Glutamatergic neuron (in vitro differentiated cells): ENCODE measurements around the gene IKBKE. TPM values are rescaled to one million over a fixed set of nuclear protein-coding genes. Genes with fewer than 3 reads are reported as not detected.

Source experiments
- DNase-seq: peaks from one replicate; pipeline ENCODE4 v3.0.0; 2022
- H3K27ac Mint-ChIP-seq: one replicate; pipeline ENCODE4 v1.8.0; 2020; ENCODE audit warnings: mild to moderate bottlenecking, mixed read lengths, inconsistent platforms; ENCODE audit not compliant: unreplicated experiment
- H3K27me3 Mint-ChIP-seq: one replicate; pipeline ENCODE4 v1.8.0; 2020; ENCODE audit warnings: mild to moderate bottlenecking, moderate library complexity, mixed read lengths, inconsistent platforms; ENCODE audit not compliant: unreplicated experiment
- H3K36me3 Mint-ChIP-seq: one replicate; pipeline ENCODE4 v1.8.0; 2020; ENCODE audit warnings: mild to moderate bottlenecking, mixed read lengths, inconsistent platforms; ENCODE audit not compliant: unreplicated experiment
- H3K4me1 Mint-ChIP-seq: one replicate; pipeline ENCODE4 v1.8.0; 2020; ENCODE audit warnings: mild to moderate bottlenecking, low read depth, mixed read lengths, inconsistent platforms; ENCODE audit not compliant: unreplicated experiment
- H3K4me3 Mint-ChIP-seq: one replicate; pipeline ENCODE4 v1.8.0; 2020; ENCODE audit warnings: mild to moderate bottlenecking, mixed read lengths, inconsistent platforms; ENCODE audit not compliant: unreplicated experiment
- H3K9me3 Mint-ChIP-seq: one replicate; pipeline ENCODE4 v1.8.0; 2020; ENCODE audit warnings: mild to moderate bottlenecking, moderate library complexity, mixed read lengths, inconsistent platforms; ENCODE audit not compliant: unreplicated experiment
- total RNA-seq: library from RNA; stranded (reverse); fragmentation: NEBNext Ultra II Directional; extraction: Animal tissue kit (Norgen Biotek cat#: 25700); gene quantifications from one replicate; pipeline ENCODE4 v1.2.1, GENCODE V29; 2021; ENCODE audit not compliant: unreplicated experiment
- TF ChIP-seq, protein P1 (sequence below): fragments of 200-600 bp; sonication (generic); IDR thresholded peaks from one replicate; pipeline ENCODE4 v1.5.0; 2021; ENCODE audit not compliant: partially characterized antibody, unreplicated experiment

IKBKE gene
- total RNA-seq, 1 donor from 2014 or later = 0.20 TPM

DNA sequence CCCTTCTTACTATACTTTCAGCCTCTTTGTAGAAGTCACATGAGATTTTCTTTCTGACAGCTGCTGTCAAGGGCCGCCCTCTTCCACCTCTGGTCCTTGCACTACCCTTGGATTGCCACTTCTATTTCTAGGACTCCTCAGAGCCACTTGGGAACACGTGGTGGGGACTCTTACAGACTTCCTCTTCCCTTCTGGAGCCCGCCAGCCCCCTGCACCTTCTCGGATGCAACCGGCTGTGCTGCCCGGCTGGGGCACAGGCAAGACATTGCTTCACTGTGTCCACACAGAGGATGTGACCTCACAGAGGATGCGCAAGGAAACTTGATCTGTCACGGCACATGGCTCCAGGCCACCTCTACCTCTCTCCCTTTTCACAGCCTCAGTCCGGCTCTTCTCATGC lies 2.4 kb upstream of the IKBKE start:
- Mint-ChIP-seq H3K36me3 (no peaks in the 10 kb centered on the region), H3K27ac (no peak overlapping the region), H3K4me3 (no peak overlapping the region), H3K27me3 (peaks cover 2% of the 10 kb centered on the region), H3K4me1 (peaks cover 4% of the 10 kb centered on the region), H3K9me3 (peaks cover 4% of the 10 kb centered on the region)
- TF ChIP-seq, protein P1, sequence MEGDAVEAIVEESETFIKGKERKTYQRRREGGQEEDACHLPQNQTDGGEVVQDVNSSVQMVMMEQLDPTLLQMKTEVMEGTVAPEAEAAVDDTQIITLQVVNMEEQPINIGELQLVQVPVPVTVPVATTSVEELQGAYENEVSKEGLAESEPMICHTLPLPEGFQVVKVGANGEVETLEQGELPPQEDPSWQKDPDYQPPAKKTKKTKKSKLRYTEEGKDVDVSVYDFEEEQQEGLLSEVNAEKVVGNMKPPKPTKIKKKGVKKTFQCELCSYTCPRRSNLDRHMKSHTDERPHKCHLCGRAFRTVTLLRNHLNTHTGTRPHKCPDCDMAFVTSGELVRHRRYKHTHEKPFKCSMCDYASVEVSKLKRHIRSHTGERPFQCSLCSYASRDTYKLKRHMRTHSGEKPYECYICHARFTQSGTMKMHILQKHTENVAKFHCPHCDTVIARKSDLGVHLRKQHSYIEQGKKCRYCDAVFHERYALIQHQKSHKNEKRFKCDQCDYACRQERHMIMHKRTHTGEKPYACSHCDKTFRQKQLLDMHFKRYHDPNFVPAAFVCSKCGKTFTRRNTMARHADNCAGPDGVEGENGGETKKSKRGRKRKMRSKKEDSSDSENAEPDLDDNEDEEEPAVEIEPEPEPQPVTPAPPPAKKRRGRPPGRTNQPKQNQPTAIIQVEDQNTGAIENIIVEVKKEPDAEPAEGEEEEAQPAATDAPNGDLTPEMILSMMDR = no peak
- no peak for DNase-seq

DNA sequence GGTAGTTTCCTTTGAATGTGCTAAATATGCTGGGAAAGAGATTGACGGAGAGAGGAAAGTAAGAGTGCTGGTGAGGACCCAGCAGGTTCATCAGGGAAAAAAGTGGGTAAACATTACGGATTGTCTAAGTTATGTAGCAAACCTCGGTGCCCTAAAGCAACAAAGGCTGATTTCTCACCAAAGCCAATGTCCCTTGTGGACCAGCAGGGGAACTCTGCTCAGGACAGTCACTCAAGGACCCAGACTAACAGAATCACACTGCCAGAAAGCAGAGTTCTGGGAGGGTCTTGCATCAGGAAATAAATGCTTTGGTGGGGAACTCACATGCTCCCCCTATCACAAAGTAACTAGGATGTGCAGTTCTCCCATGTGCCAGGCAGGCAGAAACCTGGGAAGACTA lies 1.7 kb upstream of the IKBKE start:
- H3K27me3 Mint-ChIP-seq = peaks cover 2% of the 10 kb centered on the region
- no peak overlapping the region for H3K4me3 Mint-ChIP-seq
- DNase-seq = no peak
- no peak overlapping the region for H3K27ac Mint-ChIP-seq
- peaks cover 4% of the 10 kb centered on the region for H3K9me3 Mint-ChIP-seq
- peaks cover 4% of the 10 kb centered on the region for H3K4me1 Mint-ChIP-seq
- TF ChIP-seq, protein P1 = no peak
- no peaks in the 10 kb centered on the region for H3K36me3 Mint-ChIP-seq

DNA sequence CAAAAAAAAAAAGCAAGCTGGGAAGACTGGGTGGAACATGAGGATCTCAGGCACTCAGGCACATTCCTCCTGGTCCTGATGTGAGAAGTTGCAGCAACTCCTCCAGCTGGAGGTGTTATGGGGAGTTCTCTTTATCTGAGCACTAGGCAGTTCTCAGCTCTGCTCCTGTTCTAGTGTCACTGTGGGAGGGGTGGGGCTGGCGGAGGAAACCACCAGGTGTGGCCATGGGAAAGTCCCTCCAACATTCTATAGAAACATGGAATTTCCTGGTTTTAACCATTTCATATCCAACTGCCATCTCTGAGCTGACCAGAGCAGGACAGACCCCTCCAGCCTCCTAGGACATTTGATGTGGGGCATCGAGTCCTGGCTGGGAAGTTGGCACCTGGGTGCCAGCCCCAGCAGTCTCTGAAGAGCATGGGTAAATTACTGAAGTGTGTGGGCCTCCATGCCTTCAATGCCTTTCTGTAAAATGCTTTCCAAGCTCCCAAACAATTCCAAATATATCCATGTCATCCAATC lies 804 bp upstream of the IKBKE start:
- Mint-ChIP-seq H3K36me3 (no peaks in the 10 kb centered on the region), H3K27ac (no peak overlapping the region), H3K4me3 (no peak overlapping the region), H3K4me1 (peaks cover 4% of the 10 kb centered on the region), H3K27me3 (peaks cover 2% of the 10 kb centered on the region), H3K9me3 (peaks cover 4% of the 10 kb centered on the region)
- TF ChIP-seq, protein P1 = no peak
- DNase-seq = no peak

DNA sequence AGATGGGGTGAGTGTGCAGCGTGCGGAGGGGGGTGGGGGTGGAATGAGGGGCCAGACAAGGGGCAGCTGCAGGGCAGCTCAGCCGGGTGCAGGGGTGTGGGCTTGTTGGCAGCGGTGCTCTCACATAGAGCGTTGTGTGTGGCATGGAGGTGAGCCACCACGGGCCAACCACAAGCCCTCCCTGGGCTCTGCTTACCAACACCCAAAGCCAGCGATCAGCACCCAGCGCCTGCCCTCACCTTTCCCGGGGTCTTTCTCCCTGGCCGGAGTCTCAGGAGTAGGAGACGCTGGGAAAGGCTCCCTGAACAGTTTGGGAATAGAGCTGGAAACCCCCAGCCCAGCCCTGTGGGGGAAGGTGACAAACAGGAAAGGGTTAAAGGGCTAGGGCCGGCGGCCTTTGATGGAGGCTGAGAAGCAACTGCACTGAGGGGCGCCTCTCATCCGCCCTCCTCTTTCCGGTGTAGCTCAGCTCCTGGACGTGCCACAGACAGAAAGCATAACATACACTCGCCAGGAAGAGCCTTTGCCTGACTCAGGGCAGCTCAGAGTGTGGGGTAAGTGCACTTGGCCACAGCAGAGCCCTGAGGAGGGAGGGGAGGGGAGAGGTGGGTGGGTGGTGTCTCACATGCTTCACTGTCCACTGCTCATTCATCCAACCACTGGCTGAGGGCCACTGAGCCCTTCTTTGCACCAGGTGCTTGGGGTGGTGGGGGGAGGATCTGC lies 577 bp downstream of the IKBKE start:
- peaks cover 2% of the 10 kb centered on the region for H3K27me3 Mint-ChIP-seq
- H3K27ac Mint-ChIP-seq = no peak overlapping the region
- peaks cover 6% of the 10 kb centered on the region for H3K9me3 Mint-ChIP-seq
- H3K36me3 Mint-ChIP-seq = no peaks in the 10 kb centered on the region
- DNase-seq = no peak
- TF ChIP-seq, protein P1 = no peak
- H3K4me1 Mint-ChIP-seq = peaks cover 4% of the 10 kb centered on the region
- no peak overlapping the region for H3K4me3 Mint-ChIP-seq

DNA sequence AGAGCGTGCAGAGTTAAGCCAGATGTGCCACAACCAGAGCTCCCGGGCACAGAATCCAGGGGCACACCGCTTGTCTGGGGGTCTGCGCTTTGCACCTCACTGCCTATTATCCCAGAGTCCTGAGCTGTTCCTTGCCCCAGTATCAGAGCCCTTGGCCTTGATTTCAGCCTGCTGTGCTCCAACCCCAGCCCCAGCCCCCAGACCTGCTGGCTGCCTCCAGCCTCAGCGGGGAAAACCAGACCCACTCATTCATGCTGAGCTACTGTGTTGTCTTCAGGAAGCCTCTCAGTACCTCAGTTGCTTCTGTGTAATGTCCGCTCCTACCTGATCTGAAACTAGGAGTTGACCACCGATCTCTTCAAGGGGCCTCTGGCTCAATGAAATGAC lies 1.1 kb downstream of the IKBKE start:
- peaks cover 2% of the 10 kb centered on the region for H3K27me3 Mint-ChIP-seq
- H3K4me1 Mint-ChIP-seq = peaks cover 4% of the 10 kb centered on the region
- peaks cover 6% of the 10 kb centered on the region for H3K9me3 Mint-ChIP-seq
- no peaks in the 10 kb centered on the region for H3K36me3 Mint-ChIP-seq
- TF ChIP-seq, protein P1 = no peak
- no peak overlapping the region for H3K4me3 Mint-ChIP-seq
- no peak for DNase-seq
- H3K27ac Mint-ChIP-seq = no peak overlapping the region
